GM21381 (cell line): ENCODE results near the gene ST8SIA6.
"Not testable (repeated sequence)": the region's sequence is repeated elsewhere in the genome, so short reads cannot be mapped to it uniquely, and the experiment has no call there.

ENCODE experiments used
- ATAC-seq: cut with Tn5 transposase; IDR thresholded peaks from one replicate; pipeline ENCODE4 v1.9.1; 2021; ENCODE audit warnings: mild to moderate bottlenecking, moderate library complexity; ENCODE audit not compliant: unreplicated experiment

Gene ST8SIA6

GRCh38 chr10:17427666-17428350, 26.6 kb downstream of the ST8SIA6 start:
- ATAC-seq, result no peak

- no peak for ATAC-seq
Measured at GRCh38 chr10:17427201-17427600, 27.2 kb downstream of the ST8SIA6 start.

- ATAC-seq, result no peak
Measured at GRCh38 chr10:17426263-17426750, 28.1 kb downstream of the ST8SIA6 start.

DNA sequence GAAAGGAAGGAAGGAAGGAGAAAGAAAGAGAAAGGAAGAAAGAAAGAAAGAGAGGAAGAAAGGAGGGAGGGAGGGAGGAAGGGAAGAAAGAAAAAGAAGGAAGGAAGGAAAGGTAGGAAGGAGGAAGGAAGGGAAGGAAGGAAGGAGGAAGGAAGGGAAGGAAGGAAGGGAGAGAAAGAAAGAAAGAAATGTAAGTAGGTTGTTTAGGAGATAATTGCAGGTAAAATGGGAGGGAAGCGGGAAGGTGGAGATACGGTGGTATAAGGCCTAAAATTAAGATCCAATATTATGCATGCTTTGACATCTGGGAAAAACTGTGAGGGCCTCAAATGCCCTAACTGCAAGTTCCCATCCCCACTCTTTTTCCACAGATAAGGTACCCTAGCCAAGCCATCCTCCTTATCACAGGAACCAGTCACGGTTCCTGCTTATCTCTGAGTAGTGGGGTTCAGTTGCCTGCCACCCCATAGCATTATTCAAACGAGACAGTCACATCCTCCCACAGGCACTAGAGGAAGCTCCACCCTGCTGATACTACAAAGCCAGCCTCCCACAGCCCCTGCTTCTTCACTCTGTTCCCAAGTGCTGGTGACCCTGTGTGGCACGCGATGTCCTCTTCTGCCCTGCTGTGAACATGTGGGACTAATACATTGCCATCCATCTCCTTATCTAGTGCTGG, 28.7 kb downstream of the ST8SIA6 start:
- no peak for ATAC-seq

- no peak for ATAC-seq
Measured at GRCh38 chr10:17423632-17424186, 30.7 kb downstream of the ST8SIA6 start.

DNA sequence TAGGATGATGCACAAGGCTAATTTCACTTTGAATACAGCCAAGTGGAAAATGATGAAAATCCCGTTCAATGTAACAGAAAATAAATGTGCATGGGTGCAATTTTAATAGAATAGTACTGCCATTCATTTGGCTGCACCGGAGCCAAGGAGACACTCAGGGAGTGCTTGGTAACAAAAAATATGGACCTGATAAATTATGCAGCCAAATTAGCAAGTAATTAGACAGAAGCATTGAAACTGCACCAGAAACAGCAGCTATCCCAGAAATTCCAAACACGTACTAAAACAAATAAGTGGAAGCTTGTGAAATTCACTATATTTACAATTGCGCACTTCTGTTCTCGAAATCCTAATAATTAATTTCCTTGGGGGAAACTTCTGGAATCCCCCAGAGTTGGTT, 31.5 kb downstream of the ST8SIA6 start:
- no peak for ATAC-seq

GRCh38 chr10:17418249-17418648, 36.1 kb downstream of the ST8SIA6 start:
- no peak for ATAC-seq

- no peak for ATAC-seq
Measured at GRCh38 chr10:17416442-17417211, 37.8 kb downstream of the ST8SIA6 start.

DNA sequence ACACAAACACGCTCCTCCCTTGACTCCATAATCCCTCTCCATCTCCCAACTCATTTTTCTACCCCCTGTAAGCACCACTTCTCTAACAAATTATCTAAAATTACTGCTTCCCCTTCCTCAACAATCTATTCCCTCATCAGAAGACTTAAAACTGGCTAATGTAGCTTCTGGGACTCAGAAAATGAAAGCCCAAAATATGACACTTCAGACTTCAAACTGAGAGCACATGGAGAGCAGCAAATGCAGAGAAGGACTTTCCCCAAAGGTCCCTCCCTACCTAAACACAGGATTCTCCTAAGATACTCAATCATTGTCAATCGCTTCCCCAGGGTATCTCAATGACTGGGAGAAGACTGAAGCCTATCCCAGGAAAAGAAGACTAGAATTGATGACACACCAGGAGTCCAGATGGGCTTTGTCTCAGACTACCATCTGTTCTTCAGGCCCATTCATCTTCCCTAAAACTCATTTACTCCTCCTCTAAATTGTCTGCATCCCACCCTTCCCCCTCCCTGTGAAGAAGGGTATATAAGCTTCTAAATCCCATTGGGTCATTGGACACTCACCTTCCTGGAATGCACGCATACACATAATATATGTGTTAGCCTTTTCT, 39.2 kb downstream of the ST8SIA6 start:
- no peak for ATAC-seq

DNA sequence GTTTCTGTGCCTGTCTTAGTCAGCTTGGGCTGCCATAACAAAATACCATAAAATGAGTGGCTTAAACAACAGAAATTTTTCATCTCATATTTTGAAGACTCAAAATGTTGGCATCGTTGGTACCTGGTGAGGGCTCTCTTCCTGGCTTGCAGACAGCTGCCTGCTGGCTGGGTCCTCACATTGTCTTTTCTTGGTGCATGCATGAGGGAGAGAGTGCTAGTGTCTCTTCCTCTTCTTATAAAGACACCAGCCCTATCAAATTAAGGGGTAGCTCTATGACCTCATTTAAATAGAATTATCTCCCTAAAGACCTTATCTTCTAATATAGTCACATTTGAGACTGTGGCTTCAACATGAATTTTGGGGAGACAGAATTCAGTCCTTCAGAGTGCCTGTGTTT, 39.9 kb downstream of the ST8SIA6 start:
- ATAC-seq, result no peak

DNA sequence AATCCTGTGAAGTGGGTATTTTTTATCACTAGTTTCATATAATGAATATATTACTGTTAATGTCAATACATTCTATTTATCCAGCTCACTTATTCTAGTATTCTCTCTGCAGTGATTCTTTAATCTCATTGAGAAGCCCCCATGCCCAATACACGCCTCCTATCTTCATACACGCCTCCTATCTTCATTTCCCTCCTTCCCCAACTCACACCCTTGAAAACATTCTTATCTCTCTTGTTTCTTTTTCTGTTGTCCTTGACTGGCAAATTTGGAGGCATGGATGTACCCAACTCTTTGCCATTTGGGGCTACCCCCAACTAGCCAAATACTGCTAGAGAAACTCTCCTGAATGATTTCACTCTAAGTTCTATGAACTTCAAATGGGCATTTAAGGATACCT, 40.5 kb downstream of the ST8SIA6 start:
- ATAC-seq, result no peak

DNA sequence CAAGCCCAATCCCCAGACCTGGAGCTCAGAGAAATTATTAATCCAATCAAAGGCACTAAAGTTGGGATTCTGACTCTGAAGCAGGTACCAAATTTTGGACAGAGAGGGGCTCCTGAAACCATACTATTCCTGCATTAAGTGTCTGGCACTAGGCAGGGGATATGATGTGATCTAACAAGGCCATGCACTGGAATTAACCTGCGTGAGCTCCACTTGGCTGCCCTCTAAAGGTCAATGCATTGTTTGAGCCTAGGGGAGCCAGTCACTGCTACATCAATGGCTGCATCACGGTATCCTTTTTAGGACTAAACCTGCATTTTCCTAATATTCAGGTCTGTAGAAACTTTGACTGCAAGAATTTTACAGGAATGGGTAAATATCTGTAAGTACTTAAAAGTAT, 42.1 kb downstream of the ST8SIA6 start:
- no peak for ATAC-seq

DNA sequence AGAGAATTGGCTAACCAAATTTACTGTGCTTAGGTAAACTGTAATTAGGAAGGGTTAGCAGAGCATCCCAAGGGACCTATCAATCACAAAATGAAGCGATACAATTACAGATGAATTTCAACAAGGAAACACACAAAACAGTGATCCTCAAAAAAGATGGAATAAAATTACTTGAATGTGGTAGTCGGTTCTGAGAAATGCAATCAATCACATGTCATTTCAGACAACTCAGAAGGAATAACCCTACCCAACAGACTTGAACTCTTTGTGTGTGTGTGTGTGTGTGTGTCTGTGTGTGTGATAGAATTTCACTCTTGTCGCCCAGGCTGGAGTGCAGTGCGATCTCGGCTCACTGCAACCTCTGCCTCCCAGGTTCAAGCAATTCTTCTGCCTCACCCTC, 43.5 kb downstream of the ST8SIA6 start:
- ATAC-seq, result no peak

DNA sequence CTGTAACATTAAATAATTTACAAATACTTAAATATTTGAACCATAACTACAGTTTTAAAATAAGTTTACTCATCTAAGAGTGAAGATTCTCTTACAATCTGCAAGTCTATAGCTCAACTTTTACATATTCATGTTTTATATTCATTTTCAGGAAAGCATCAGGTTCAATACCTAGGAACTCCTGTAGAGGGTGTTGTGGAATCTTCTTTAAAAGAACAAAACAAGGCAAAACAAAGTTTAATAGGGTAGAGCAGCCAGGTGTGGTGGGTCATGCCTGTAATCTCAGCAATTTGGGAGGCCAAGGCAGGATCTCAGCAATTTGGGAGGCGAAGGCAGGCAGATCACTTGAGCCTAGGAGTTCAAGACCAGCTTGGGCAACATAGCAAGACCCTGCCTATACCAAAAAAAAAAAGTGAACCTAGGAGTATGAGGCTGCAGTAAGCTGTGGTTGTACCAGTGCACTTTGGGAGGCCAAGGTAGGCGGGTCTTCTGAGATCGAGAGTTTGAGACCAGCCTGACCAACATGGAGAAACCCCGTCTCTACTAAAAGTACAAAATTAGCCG, 45.1 kb downstream of the ST8SIA6 start:
- ATAC-seq, result no peak

DNA sequence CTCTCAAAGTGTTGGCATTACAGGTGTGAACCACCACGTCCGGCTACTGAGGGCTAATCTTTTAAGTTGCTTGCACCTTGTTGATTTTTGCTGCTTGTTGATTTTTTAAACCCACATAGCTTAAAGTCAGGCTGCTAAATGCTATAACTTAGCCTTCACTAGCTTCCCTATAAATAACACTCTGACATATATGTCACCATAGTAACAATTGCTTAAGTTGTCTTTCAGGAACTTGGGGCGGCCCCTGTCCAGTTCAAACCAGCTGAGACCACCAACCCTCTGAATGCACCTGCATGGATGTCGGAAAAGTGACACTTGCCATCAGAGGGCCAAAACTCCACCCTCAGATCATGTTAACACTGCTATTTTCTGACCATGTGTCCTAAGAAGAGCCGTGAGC, 47.3 kb downstream of the ST8SIA6 start:
- no peak for ATAC-seq

GRCh38 chr10:17406036-17406834, 48.2 kb downstream of the ST8SIA6 start:
- no peak for ATAC-seq

DNA sequence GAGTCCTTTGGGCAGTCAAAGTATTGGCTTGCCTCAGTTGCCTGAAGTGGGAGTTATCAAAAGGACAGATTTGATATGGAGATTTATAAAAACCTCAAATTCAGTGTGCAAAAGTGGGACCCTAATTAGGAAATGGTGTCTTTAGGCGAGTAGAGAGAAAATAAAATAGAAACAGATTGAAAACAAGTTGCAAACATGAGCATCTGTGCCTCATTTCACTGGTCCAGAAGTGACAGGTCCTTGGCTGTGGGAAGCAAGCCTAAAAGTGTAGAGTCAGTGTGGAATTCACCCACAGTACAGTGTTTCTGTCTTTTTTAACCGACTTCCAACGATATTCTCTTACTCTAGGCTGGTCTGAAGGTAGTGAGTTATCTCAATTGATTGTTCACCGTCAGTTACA, 51.2 kb downstream of the ST8SIA6 start:
- ATAC-seq, result no peak

GRCh38 chr10:17402040-17402439, 52.4 kb downstream of the ST8SIA6 start:
- not testable (repeated sequence) for ATAC-seq

DNA sequence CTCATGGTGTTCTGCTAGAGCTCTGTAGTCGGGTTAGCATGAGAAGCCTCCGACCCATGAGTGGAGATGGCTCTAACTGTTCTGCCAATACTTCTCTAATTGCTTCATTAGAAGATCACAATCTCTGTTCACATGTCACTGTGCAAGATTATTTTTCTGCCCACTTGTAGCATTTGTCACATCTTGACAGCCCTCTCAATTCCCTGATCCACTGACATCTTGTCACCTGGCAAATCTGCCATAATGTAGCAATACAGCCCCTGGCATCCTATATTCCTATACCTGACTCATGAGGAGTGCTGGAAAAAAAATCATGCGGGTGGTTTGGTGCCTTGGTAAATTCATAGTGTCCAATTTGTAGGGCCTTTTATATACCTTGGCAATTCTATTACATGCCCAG, 58.4 kb downstream of the ST8SIA6 start:
- no peak for ATAC-seq

DNA sequence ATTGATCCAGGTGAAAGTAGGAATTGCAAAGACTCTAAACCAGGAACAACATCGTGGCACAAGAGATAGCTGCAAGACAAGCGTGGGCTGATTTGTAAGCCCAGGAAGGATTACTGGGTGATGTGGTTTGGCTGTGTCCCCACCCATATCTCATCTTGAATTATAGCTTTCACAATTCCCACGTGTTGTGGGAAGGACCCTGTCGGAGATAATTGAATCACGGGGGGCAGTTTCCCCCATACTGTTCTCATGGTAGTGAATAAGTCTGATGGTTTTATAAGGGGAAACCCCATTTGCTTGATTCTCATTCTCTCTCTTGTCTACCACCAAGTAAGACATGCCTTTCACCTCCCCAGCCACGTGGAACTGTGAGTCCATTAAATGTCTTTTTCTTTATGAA, 59.5 kb downstream of the ST8SIA6 start:
- ATAC-seq, result no peak
